NCI-H82 (cell line): ENCODE results near the gene TMEM203.

Experiments
- DNase-seq: peaks from one replicate; lab custom pipeline; 2025; lab: John Stamatoyannopoulos, UW

Gene TMEM203

GRCh38 chr9:137217276-137218211, 12.1 kb upstream of the TMEM203 start:
- peak; percentile 77 for DNase-seq

- no peak for DNase-seq
Measured at GRCh38 chr9:137216188-137216965, 10.9 kb upstream of the TMEM203 start.

- no peak for DNase-seq
Measured at GRCh38 chr9:137215196-137215986, 9.9 kb upstream of the TMEM203 start.

- no peak for DNase-seq
Measured at GRCh38 chr9:137214620-137215019, 9.2 kb upstream of the TMEM203 start.

GRCh38 chr9:137213160-137214060, 8.0 kb upstream of the TMEM203 start:
- DNase-seq = no peak

- DNase-seq = no peak
Measured at GRCh38 chr9:137212520-137212919, 7.1 kb upstream of the TMEM203 start.

GRCh38 chr9:137211532-137211931, 6.1 kb upstream of the TMEM203 start:
- no peak for DNase-seq

- no peak for DNase-seq
Measured at GRCh38 chr9:137206602-137207001, 1.2 kb upstream of the TMEM203 start.

GRCh38 chr9:137204731-137205125, 720 bp downstream of the TMEM203 start:
- no peak for DNase-seq

GRCh38 chr9:137202966-137203365, 2.5 kb downstream of the TMEM203 start:
- DNase-seq = no peak

GRCh38 chr9:137201205-137201868, 4.1 kb downstream of the TMEM203 start:
- no peak for DNase-seq

GRCh38 chr9:137200311-137201204, 4.9 kb downstream of the TMEM203 start, which contains the start of gene TPRN:
Gene TPRN (minus strand): TSS chr9:137200741. CDS start chr9:137200711, 30 bp downstream.
- peak; percentile 100 for DNase-seq

- no peak for DNase-seq
Measured at GRCh38 chr9:137199411-137200121, 5.9 kb downstream of the TMEM203 start.

- DNase-seq = no peak
Measured at GRCh38 chr9:137198902-137199283, 6.6 kb downstream of the TMEM203 start.

GRCh38 chr9:137198051-137198901, 7.2 kb downstream of the TMEM203 start:
- DNase-seq = no peak

GRCh38 chr9:137195525-137196220, 9.8 kb downstream of the TMEM203 start:
- peak; percentile 42 for DNase-seq

GRCh38 chr9:137194909-137195308, 10.5 kb downstream of the TMEM203 start:
- DNase-seq = no peak
